Mesothelial cell of epicardium (in vitro differentiated cells): ENCODE measurements around the gene HMGCS1. TPM values are rescaled to one million over a fixed set of nuclear protein-coding genes. Genes with fewer than 3 reads are reported as not detected.

Experiments
- DNase-seq, 2 experiments: peaks; one replicate each; pipeline ENCODE4 v3.0.0; 2021; ENCODE audit warnings: low spot score in 2 of 2; ENCODE audit not compliant: unreplicated experiment in 2 of 2
- H3K27ac Mint-ChIP-seq: 2 replicates; pipeline ENCODE4 v1.8.0; 2021; ENCODE audit warnings: mixed read lengths
- H3K27me3 Mint-ChIP-seq: 2 replicates; pipeline ENCODE4 v1.8.0; 2021; ENCODE audit warnings: low read depth, mixed read lengths
- H3K36me3 Mint-ChIP-seq: 2 replicates; pipeline ENCODE4 v1.8.0; 2021; ENCODE audit warnings: mixed read lengths
- H3K4me1 Mint-ChIP-seq: 2 replicates; pipeline ENCODE4 v1.8.0; 2021; ENCODE audit warnings: mixed read lengths
- H3K4me3 Mint-ChIP-seq: 2 replicates; pipeline ENCODE4 v1.8.0; 2021; ENCODE audit warnings: mild to moderate bottlenecking, moderate library complexity, mixed read lengths
- H3K9me3 Mint-ChIP-seq: 2 replicates; pipeline ENCODE4 v1.8.0; 2021; ENCODE audit warnings: mixed read lengths
- CTCF ChIP-seq: fragments of 200-600 bp; sonication (generic); IDR thresholded peaks from one replicate; pipeline ENCODE4 v1.5.0; 2021; ENCODE audit warnings: antibody characterized with exemption; ENCODE audit not compliant: unreplicated experiment
- total RNA-seq: library from RNA; stranded (reverse); gene quantifications from 3 replicates; pipeline ENCODE4 v1.2.1, GENCODE V29; 2021

HMGCS1 gene
- total RNA-seq, 1 donor from 2014 or later = 129 TPM

- no peaks in the 10 kb centered on the region for H3K36me3 Mint-ChIP-seq
- H3K27ac Mint-ChIP-seq = no peak overlapping the region
- H3K4me1 Mint-ChIP-seq = peaks cover 10% of the 10 kb centered on the region
- peaks cover 21% of the 10 kb centered on the region for H3K27me3 Mint-ChIP-seq
- TF ChIP-seq CTCF = no peak
- DNase-seq = no peak
- no peak overlapping the region for H3K4me3 Mint-ChIP-seq
- no peaks in the 10 kb centered on the region for H3K9me3 Mint-ChIP-seq
These were observed 69.9 kb downstream of the HMGCS1 start for GRCh38 chr5:43243270-43243669.

GRCh38 chr5:43242196-43242595 is 71.0 kb downstream of the HMGCS1 start:
- H3K9me3 Mint-ChIP-seq = no peaks in the 10 kb centered on the region
- peaks cover 12% of the 10 kb centered on the region for H3K4me1 Mint-ChIP-seq
- H3K27ac Mint-ChIP-seq = no peak overlapping the region
- no peak for DNase-seq
- H3K4me3 Mint-ChIP-seq = no peak overlapping the region
- no peaks in the 10 kb centered on the region for H3K36me3 Mint-ChIP-seq
- no peak for TF ChIP-seq CTCF
- peaks cover 20% of the 10 kb centered on the region for H3K27me3 Mint-ChIP-seq

Other genes with a start within 250 kb of the HMGCS1 start
- gene ZNF131, start 192.5 kb downstream of the HMGCS1 start, total RNA-seq = 44.3 to 55.5 TPM (median 51.9 TPM) in 3 replicates
- gene NIM1K, start 121.2 kb downstream of the HMGCS1 start, total RNA-seq = 0.22 to 0.40 TPM (median 0.29 TPM) in 3 replicates
- gene CCL28, start 99.0 kb upstream of the HMGCS1 start, total RNA-seq = not detected in 3 replicates
- 9.4 to 10.1 TPM (median 9.8 TPM) in 3 replicates for gene TMEM267, start 170.5 kb upstream of the HMGCS1 start, total RNA-seq
- 3.3 to 5.5 TPM (median 4.1 TPM) in 3 replicates for gene C5orf34, start 201.7 kb upstream of the HMGCS1 start, total RNA-seq
- gene PAIP1, start 243.7 kb upstream of the HMGCS1 start, total RNA-seq = 97.9 to 109 TPM (median 103 TPM) in 3 replicates